ENCODE results near the gene KIF24. TPM values are rescaled to one million over a fixed set of nuclear protein-coding genes. Genes with fewer than 3 reads are reported as not detected.
"Not testable (repeated sequence)": the region's sequence is repeated elsewhere in the genome, so short reads cannot be mapped to it uniquely, and the experiment has no call there.

KIF24 gene
- total RNA-seq, 2 donors from 2014 or later, result 1.7 to 7.3 TPM

DNA sequence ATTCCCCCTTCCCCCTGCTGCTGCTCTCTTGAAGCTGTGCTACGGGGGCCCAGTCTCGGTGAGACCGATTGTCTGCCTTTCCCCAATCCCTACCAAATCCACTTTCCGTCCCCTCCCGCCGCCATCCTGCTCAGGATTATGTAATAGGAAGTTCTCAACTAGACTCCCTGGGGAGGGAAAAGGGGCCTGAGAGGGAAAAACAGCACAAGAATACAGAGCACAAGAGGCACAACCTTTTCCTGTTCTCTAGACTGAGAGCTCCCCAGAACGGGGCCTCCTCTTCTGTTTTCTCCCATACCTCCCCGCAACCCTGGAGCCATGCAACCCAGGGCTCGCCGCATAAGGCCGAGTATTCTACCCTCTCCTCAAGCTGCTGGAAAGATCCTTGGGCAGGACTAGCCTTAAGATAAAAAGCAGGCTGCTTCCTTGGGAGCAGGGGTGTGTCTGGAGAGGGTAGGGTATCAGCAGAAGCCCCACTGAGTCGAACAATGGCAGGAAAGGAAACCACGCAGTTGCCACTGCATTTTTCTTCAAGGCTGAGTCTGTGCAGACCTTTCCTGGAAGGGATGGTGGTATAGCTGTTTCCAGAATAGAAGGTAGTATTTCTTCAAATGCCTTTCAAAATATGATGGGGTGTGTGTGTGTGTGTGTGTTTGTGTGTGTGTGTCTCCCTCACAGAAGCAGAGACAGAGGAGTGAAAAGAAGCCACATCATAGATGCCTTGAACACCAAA, 34.7 kb upstream of the KIF24 start:
- WGBS, result 71% methylated on average over 13 of the region's 13 CpGs
- DNase-seq (ENCODE audit: low spot score), result no peak
- H3K36me3 ChIP-seq, result no peaks in the 10 kb centered on the region
- H3K27ac ChIP-seq, result no peak overlapping the region
- no peak overlapping the region for H3K4me3 ChIP-seq
- H3K4me1 ChIP-seq (replicated peaks), result no peaks in the 10 kb centered on the region
- H3K27me3 ChIP-seq (replicated peaks; ENCODE audit: insufficient read depth), result no peaks in the 10 kb centered on the region
- TF ChIP-seq POLR2A (IDR thresholded peaks at IDR 0.05), result no peak
- no peak for TF ChIP-seq POLR2AphosphoS5 (IDR thresholded peaks at IDR 0.05)
- TF ChIP-seq CTCF (IDR thresholded peaks at IDR 0.05), result no peak
- H3K9me3 ChIP-seq, result no peaks in the 10 kb centered on the region
- intact Hi-C loops (cut with DNase I), result no loop called here

DNA sequence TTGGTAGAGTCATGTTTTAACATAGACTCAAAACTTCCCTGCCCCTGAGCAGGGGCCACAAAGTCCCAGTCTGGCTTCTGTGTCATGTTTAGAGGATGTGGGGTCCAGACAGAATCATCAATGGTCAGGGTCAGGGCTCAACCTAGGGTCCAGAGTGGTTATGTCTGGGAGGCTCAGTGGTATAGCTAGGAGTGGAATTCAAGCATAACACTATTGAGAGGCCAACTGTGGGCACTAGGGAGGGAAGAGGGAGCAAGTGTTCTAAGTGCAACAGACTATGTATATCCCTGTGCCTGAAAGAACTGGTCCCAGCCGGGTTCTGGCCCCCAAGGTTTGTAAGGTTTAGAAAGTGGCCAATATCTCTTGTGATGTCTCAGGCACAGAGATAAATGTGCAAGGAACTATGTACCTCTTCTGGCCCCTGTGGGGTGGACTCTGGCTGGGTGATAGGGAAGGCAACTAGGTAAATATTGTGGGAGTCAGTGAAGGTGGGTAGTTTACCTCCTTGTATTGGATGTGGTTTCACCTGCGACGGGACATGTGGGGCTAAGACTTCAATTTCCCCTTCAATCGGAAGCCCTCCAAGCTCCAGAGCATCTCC, 33.6 kb upstream of the KIF24 start:
- Histone ChIP-seq H3K4me3 (no peak overlapping the region), H3K4me1 (replicated peaks) (no peaks in the 10 kb centered on the region), H3K27me3 (replicated peaks; ENCODE audit: insufficient read depth) (no peaks in the 10 kb centered on the region), H3K36me3 (no peaks in the 10 kb centered on the region), H3K9me3 (no peaks in the 10 kb centered on the region), H3K27ac (no peak overlapping the region)
- whole genome bisulfite sequencing, result 89% methylated on average over 4 of the region's 4 CpGs
- intact Hi-C loops (cut with DNase I), result no loop called here
- DNase-seq (ENCODE audit: low spot score), result no peak
- no peak for TF ChIP-seq CTCF (IDR thresholded peaks at IDR 0.05)
- TF ChIP-seq POLR2AphosphoS5 (IDR thresholded peaks at IDR 0.05), result no peak
- no peak for TF ChIP-seq POLR2A (IDR thresholded peaks at IDR 0.05)

DNA sequence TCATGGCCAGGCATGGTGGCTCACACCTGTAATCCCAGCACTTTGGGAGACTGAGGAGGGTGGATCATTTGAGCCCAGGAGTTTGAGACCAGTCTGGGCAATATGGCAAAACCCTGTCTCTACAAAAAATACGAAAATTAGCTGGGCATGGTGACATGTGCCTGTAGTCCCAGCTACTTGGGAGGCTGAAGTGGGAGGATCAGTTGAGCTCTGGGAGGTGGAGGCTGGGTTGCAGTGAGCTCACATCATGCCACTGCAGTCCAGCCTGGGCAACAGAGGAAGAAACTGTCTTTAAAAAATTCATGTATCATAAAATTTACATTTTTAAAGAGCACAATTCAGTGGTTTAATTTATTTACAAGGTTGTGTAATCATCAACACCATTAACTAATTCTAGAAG, 23.9 kb upstream of the KIF24 start:
- H3K4me1 ChIP-seq (replicated peaks); H3K9me3 ChIP-seq; intact Hi-C loops (cut with DNase I); H3K27me3 ChIP-seq (replicated peaks; ENCODE audit: insufficient read depth); H3K36me3 ChIP-seq; H3K4me3 ChIP-seq; DNase-seq (ENCODE audit: low spot score); H3K27ac ChIP-seq: not testable (repeated sequence)
- WGBS, result 88% methylated on average over 1 of the region's 1 CpG

- H3K27me3 ChIP-seq (replicated peaks; ENCODE audit: insufficient read depth); H3K27ac ChIP-seq; intact Hi-C loops (cut with DNase I); H3K36me3 ChIP-seq; H3K4me1 ChIP-seq (replicated peaks); DNase-seq (ENCODE audit: low spot score); H3K9me3 ChIP-seq; H3K4me3 ChIP-seq: not testable (repeated sequence)
- WGBS, result 92% methylated on average over 7 of the region's 7 CpGs
These were observed 23.1 kb upstream of the KIF24 start for GRCh38 chr9:34352122-34352652.

DNA sequence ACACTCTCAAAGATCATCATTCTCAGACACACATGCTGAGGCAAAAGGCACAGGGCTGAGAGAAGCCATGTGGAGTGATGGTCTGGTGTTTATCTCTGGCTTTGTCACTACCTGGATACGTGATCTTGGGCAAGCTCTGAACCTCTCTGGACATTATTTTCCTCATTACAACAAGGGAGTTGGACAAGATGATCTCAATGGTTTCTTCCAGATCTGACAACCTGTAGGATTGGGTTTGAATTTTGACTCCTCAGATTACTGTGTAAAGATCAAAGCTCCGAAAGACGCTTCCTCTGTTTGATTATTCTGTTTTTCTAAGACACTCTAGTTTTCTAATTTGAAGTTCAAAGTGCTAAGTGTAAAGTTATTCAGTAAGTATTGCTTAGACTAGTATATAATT, 20.3 kb upstream of the KIF24 start:
- H3K9me3 ChIP-seq, result no peaks in the 10 kb centered on the region
- no peaks in the 10 kb centered on the region for H3K4me1 ChIP-seq (replicated peaks)
- no peak overlapping the region for H3K4me3 ChIP-seq
- WGBS, result 97% methylated on average over 3 of the region's 3 CpGs
- intact Hi-C loops (cut with DNase I), result no loop called here
- H3K27me3 ChIP-seq (replicated peaks; ENCODE audit: insufficient read depth), result no peaks in the 10 kb centered on the region
- no peak overlapping the region for H3K27ac ChIP-seq
- TF ChIP-seq CTCF (IDR thresholded peaks at IDR 0.05) (no peak), POLR2A (IDR thresholded peaks at IDR 0.05) (no peak)
- no peaks in the 10 kb centered on the region for H3K36me3 ChIP-seq
- no peak for DNase-seq (ENCODE audit: low spot score)

DNA sequence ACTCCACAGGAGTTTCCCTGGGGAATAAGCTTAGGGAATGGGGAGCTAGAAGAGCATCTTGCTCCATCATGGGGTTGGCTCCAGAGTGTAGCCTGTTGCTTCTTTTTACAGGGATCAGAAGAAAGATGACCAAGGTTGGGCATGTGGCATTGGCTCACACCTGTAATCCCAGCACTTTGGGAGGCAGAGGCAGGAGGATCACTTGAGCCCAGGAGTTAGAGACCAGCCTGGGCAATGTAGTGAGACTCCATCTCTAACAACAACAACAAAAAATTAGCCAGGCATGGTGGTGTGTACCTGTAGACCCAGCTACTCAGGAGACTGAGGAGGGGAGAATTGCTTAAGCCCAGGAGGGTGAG, 18.7 kb upstream of the KIF24 start:
- Histone ChIP-seq H3K27me3 (replicated peaks; ENCODE audit: insufficient read depth) (no peaks in the 10 kb centered on the region), H3K4me1 (replicated peaks) (no peaks in the 10 kb centered on the region), H3K4me3 (no peak overlapping the region), H3K27ac (no peak overlapping the region), H3K36me3 (peaks cover 0 to 3% of the 10 kb centered on the region in 2 donors), H3K9me3 (no peaks in the 10 kb centered on the region)
- intact Hi-C loops (cut with DNase I), result no loop called here
- TF ChIP-seq POLR2AphosphoS5 (IDR thresholded peaks at IDR 0.05) (no peak), CTCF (IDR thresholded peaks at IDR 0.05) (no peak), POLR2A (IDR thresholded peaks at IDR 0.05) (no peak)
- no peak for DNase-seq (ENCODE audit: low spot score)

All from prostate gland (tissue), 2 donors.